NCI-H748 (cell line): ENCODE measurements around the gene GTF2H1.

Experiments used
- DNase-seq: peaks from one replicate; lab custom pipeline; 2025; ENCODE audit not compliant: unreplicated experiment; lab: John Stamatoyannopoulos, UW

The GTF2H1 gene

GRCh38 chr11:18321969-18322711, at the start of gene GTF2H1, which contains the start of gene HPS5:
TSS of gene GTF2H1 (plus strand) at chr11:18322567. CDS start at chr11:18333075, 10,508 bp downstream.
TSS of gene HPS5 (minus strand) at chr11:18322140. CDS start at chr11:18317858, 4,282 bp downstream.
- DNase-seq = peak; percentile 98

GRCh38 chr11:18277565-18278271, 44.6 kb upstream of the GTF2H1 start:
- DNase-seq = no peak

DNA sequence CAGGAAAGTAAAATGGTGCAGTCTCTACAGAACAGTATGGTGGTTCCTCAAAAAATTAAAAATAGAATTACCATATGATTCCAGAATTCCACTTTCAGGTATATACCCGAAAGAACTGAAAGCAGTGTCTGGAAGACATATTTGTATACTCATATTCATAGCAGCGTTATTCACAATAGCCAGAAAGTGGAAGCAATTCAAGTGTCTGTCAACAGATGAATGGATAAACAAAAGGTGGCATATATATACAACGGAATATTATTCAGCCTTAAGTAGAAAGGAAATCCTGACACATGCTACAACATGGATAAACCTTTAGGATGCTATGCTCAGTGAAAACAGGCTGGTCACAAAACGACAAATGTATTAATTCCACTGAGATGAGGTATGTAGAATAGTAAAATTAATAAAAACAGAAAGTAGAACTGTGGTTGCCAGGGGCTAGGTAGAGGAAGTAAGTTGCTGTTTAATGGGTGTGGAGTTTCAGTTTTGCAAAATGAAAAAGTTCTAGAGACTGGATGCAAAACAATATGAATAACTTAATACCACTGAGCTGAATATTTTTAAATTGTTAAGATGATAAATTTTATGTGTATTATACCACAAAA, 41.8 kb upstream of the GTF2H1 start:
- DNase-seq = no peak

DNA sequence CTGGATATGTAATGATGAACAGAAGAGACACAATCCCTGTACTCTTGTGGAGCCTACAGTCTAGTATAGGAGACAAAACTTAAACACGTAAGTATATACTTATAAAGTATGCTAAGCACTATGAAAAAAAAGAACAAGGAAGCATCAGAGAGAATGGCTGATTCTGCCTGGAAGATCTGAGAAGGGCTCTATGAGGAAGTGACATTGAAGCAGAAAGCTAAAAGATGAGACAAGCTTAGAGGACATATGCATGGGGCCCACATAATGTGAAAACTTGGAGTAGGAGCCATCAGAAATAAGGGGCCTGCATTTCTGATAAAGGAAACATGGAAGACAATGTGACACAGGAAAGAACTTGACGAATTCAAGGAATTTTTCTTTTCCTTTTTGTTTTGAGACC, 39.7 kb upstream of the GTF2H1 start:
- no peak for DNase-seq

DNA sequence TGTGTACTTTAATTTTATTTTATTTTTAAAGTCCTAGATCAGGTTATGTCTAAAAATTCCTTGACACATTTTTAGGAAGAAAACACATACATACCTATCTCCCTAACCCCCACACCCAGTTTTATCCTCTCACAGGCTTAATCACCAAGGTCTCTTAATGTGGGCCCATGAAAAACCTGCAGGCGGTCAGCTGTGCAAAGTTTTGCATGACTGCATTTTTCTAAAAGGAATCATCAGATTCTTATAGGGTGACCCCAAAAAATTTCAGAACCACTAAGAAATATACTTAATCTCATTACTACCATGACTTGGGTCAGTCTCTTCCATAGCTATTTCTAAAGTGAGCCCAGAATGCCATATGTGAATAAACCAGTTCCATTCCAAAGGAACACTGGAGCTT, 36.5 kb upstream of the GTF2H1 start:
- no peak for DNase-seq

- no peak for DNase-seq
These were observed 33.5 kb upstream of the GTF2H1 start for GRCh38 chr11:18288911-18289310.

- DNase-seq = no peak
These were observed 27.5 kb upstream of the GTF2H1 start for GRCh38 chr11:18294862-18295261.

DNA sequence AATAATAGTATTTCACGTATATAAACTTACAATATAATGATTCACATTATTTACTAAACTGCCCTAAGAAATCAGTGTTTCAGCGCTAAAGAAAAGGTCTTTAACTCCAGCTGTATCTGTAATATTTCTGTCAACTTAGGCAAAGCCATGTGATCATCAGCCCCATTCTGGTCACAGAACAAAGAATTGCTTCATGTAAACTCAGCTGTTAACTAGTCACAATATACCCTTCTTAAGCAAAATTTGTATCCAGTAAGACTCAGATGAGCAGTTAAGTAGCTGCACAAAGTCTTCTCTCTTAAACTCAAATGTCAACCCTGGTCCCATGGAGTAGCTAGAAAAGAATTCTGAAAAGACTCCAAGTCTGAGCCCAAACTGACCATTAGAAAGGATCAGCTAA, 27.1 kb upstream of the GTF2H1 start:
- DNase-seq = no peak

- DNase-seq = no peak
These were observed 22.6 kb upstream of the GTF2H1 start for GRCh38 chr11:18299721-18300120.

DNA sequence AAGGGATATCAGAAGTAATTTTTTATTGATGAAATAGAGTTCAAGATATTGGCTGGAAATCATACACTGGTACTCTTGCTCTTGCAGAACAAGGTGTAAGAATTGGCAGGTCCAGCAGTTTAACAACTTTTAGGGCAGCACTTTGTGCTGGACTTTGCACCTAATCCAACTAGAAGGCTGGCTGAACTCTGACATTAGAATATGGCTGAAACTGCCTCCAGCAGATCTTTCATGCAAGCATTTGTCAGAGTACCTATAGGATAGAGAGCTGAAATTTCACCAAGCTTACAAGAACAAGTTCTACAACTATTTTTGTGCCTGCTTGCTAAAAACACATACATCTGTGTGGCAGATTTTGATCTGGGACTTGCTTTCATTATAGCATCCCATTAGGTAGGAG, 17.6 kb upstream of the GTF2H1 start:
- DNase-seq = no peak

- DNase-seq = no peak
These were observed 14.8 kb upstream of the GTF2H1 start for GRCh38 chr11:18307461-18308139.

GRCh38 chr11:18308242-18308641, 14.1 kb upstream of the GTF2H1 start:
- no peak for DNase-seq

DNA sequence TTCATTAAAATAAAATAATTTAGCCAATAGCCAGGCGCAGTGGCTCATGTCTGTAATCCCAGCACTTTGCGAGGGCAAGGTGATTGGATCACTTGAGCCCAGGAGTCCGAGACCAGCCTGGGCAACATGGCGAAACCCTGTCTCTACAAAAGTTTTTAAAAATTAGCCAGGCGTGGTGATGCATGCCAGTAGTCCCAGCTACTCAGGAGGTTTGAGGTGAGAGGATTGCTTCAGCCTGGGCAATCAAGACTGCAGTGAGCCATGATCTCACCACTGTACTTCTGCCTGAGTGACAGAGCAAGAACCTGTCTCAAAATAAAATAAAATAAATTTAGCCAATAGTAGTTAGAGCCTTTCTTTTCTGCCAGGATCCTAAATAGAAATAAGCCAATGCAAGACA, 12.7 kb upstream of the GTF2H1 start:
- no peak for DNase-seq

DNA sequence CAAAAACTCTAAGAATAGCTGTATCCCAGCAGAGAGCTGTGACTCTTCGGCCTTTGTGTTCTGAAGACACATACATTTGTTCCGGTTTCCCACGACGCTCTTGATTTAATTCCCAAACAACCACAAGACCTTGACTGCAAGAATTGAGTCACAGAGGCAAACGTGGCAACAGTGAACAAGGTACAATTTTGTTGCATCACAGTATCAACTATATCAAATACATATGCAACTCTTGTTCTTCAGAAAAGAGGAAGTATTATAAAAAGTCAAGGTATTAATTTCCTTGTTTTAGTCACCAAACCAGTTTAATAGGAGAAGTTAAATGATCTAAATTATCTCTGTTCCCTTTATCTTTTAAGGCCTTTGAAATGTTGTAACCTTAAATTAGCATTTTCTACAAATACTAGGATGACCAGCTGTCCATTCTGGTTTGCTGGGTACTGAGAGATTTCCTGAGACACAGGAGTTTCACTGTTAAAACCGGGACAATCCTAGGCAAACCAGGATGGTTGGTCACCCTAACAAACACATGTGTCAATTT, 11.5 kb upstream of the GTF2H1 start:
- no peak for DNase-seq

DNA sequence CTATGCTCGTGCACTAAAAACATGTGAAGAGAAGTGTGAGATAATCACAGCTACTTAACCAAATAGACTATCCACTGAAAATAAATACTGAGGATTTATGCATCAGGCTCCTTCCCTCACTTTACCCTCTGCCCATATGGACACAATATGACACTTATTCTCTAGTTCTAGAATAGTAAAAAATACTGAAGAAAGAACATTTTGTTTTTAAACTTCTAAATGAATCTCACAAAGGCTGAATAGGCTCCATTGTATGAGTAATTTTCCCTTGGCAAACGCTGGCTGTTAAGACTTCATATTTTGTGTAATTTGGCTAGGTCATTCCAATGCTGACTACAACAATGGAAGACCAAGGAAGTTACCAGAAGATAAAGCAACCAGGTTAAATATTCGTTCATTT, 10.4 kb upstream of the GTF2H1 start:
- no peak for DNase-seq

DNA sequence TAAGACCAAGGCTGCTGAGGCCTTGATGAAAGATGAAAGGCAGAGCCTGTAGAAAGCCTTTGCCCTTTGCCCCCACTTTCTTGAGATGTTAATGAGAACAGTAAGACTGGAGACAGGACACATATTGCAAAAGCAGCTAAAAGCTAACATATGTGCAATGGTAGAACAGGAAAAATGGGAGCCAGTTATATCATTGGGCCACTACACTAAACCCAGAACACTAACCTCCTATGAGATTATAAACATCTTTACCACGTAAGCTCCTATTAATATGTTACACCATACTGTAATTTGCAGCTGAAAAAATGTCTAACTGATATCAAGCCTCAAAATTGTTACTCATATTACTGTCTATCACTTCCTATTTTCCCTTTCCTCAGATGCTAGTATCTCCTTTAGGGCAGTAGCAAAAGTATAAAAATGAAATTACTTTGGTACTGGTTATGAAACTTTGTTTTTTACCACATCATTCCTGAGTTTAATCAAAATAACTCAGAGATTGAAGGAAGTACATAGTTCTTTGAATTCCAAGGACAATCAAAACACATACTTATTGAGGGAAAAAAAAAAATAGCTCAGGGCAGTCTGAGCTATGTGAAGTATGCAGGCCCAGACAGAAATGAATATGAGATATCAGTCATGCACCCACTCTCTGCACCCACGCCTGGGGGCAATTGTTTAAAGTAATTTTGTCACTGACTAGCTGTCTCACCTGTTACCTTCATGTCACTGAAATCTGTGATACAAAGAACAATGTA, 9.5 kb upstream of the GTF2H1 start:
- DNase-seq = no peak

DNA sequence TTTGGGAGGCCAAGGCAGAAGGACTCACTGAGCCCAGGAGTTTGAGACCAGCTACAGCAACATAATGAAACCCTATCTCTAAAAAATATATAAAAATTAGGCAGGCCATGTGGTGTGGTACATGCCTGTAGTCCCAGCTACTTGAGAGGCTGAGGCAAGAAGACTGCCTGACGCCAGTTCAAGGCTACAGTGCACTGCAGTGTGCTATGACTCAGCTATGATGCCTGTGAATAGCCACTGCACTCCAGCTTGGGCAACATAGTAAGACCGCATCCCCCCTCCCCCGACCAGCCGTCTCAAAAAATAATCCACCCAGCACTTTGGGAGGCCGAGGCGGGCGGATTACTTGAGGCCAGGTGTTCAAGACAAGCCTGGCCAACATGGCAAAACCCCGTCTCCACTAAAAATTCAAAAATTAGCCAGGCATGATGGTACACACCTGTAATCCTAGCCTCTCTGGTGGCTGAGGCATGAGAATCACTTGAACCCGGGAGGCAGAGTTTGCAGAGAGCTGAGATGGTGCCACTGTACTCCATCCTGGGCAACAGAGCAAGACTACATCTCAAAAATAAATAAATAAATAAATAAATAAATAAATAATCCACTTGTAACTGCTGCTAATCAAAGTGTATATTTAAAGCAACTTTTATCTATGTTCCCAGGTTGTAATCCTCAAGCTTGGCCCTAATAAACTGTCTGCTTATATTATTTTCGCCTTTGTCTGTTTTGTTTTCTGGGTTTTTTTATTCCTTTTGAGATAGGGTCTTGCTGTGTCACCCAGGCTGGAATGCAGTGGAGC, 8.2 kb upstream of the GTF2H1 start:
- no peak for DNase-seq

- no peak for DNase-seq
These were observed 7.4 kb upstream of the GTF2H1 start for GRCh38 chr11:18314784-18315523.

- DNase-seq = no peak
These were observed 6.5 kb upstream of the GTF2H1 start for GRCh38 chr11:18315893-18316292.
